Raji (cell line): ENCODE measurements around the gene RNF220.

ENCODE experiments used
- POLR2A ChIP-seq: IDR thresholded peaks from 2 replicates; pipeline ENCODE4 v1.6.1; 2011; ENCODE audit warnings: low read depth, low read length, control low read depth; ENCODE audit not compliant: insufficient read depth

RNF220 gene

DNA sequence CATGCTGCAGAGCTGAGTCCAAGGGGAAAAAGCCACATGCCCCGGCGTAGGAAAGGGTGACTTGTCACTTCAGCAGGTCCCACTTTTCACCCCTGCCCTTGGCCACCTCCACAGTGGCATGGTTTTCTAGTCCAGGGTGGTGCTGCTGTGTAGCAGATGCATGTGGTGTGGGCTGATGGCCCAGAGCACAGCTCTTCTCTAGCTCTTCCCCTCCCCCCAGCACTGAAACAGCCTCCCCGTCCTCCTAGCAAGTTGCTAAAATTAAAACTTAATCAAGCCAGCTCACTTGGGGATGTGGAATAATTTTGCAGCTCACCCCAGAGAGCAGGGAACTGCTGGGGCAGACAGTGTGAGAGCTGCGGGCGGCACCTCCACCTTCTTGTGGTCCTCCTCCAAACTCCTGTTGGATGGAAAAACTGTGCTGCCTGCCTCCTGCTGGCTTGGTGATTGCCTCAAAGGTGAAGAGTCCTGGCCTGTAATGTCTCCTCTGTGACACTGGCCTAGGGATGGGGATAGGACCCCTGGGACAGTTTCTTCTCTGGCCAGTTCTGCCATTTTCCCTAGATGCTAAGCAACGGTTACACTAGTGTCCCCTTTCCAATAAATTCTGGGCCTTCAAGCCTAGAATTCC is 91.6 kb downstream of the RNF220 start:
- TF ChIP-seq POLR2A = no peak

DNA sequence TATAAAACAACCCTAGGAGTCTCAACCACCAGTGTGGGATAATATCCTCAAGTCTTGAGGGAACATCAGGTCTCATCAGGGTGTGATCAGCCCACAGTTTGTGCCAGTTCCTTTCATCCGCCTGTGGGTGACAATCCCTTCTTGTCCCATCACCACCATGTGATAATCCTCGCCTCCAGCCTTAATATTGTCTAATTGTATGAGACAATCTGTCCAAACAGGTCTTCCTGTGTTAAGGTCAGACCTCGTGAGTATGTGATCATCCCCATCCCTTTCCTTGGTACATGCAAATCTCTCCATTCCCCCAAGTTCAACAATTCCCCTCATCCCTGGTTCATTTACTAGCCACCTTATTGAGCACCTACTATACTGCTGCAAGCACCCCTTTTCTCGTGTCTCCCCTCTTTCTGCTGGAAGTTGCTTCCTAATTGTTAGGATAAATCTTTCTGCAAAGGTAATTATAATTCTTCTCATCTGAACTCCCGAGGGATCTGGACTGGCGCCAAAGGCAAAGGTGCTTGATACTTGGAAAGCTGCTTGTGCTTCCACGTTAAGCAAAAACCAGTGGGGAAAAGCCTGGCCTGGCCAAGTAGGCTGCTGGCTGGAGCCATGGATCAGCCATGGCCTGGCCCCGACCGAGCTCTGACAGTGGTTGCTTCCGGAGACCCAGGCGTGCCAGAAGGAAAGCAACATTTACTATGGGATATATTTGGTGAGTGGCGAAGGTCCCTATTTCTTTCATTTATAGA is 92.5 kb downstream of the RNF220 start:
- no peak for TF ChIP-seq POLR2A

DNA sequence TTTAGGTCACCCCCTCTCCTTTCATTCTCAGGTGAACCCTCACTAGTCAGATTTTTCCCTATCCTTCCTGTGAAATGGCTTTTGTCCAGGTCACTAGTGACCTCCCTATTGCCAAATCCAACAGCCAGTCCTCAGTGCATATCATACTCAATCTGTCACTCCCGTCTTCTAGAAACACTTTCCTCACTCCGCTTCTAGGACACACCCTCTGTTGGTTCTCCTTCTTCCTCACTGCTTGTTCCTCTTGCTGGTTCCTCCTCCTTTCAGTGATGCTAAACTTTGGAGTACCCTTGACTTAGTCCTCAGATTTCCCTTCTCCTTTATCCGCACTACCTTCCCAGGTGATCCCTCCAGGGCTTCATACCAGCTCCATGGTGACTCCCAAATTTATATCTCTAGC is 94.3 kb downstream of the RNF220 start:
- no peak for TF ChIP-seq POLR2A

DNA sequence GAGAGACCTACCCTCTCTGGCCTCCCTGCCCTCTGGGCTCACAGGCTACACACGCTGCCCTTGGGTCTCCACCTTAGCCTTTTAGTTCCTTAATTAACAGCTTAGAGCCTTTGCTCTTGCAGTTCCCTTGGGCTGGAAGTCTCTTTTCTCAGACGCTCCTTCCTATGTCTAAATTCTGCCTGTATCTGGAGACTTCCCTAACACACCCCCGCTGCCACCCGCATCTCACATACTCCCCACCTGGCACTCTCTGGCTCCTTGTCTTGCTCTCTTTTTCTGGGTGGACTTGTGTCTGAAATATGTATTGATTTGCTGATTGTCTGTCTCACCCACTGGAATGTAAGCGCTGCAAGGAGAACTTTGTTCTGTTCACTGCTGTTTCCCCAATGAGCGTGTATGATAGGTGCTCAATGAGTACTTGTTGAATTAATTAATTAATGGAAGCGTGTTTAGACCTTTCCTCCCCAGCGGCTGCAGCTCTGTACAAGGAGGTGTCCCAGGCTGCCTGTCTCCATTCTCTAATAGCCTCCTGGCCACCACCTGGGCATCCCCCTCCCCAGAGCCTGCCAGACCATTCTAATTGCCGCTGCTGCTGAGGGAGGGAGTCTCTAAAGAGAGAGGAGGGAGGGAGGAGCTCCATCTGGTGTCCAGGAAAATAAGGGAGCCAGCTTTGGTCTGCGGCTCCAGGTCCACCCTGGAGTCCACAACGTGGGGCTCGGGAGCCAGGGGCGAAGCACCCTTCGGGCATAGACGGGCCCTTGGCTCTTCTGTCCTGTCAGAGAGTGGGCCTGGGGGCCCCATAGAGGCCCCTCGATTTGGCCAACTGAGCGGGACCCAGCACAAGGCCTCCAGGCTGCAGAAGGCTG is 95.4 kb downstream of the RNF220 start:
- no peak for TF ChIP-seq POLR2A

DNA sequence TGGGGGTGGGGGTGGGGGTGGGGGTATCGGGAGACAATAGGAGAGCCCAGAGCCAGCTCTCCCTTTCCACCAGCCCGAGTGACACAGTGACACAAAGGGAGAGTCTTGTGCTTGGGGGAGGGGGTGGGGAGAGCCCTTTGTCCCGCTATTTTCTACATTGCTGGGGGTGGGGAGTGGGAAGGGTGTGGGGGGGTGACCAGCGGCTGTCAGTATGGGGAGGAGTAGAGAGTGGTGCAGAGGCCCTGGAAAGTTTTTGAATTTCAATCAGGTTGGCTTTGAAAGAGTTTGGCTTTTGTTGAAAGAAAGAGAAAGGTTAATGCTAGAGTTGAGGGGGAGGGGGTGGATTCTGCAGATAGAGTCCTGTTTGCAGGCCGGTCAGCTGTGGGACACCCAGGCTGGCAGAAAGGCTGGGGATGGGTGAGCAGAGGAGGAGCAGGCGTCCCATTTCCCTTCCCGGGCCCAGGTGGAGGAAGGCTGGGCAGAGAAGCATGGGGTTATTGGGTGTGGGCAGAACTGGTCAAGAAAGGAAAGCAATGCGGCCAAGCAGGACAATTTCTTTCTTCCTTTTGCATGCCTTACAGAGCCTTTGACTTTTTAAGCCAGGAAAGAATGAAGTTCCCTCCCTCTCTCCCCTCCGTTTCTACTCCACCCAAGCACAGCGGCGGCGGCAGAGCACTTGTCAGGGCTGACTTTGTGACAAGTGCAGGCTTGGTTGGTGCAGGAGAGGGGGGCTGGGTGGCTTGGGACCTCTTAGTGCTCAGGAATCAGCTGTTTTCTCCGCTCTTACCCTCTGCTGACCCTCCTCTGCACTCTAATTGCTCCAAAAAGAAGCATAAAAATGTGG is 96.2 kb downstream of the RNF220 start:
- TF ChIP-seq POLR2A = no peak

DNA sequence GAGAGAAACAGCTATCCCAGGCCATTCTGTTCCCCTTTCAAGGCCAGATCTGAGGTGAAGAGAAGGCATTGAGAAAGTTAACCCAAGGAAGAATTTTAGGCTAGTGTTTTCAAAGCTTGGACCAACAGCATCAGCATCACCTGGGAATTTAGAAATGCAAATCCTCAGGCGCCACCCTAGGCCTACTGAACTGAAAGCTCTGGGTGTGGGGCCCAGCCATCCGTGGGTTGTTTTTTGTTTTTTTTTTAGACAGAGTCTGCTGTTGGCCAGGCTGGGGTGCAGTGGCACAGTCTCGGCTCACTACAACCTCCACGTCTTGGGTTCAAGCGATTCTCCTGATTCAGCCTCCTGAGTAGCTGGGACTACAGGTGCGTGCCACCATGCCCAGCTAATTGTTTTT is 98.6 kb downstream of the RNF220 start:
- TF ChIP-seq POLR2A = no peak

DNA sequence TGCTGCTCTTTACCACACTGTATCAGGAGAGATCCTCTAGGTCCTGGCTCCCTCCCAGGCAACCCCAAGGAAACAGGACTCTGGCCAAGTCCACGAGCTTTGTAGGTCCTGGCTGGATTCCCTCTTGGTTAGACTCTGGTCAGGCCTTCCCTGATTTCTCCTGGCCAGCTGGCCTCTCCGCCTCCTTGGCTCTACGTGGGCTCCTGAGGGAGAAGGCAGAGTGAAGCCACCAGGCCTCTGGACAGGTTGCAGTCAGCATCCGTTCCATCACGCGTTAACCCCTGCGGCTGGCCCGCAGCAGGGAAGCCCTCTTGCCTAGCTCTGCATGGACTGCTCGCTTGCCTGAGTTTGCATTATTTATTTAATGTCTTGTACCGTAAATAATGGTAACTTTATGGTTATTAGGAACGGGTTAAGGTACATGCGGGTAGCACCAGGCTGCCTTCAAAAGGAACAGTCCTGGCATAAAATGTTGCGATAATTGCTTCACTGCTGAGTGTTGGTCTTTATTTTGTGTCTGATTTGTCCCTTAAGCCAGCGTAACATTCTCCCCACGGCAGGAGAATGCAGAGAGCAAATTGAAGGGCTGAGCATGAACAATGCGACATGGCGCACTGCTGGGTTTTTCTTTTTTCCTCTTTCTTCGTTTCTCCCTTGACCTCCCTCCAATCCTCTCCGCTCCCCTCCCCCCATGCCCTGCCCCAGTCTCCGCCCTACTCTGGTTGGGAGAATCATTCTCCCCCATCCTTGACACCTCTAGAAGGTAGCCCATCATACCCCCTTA is 100.3 kb downstream of the RNF220 start:
- no peak for TF ChIP-seq POLR2A

DNA sequence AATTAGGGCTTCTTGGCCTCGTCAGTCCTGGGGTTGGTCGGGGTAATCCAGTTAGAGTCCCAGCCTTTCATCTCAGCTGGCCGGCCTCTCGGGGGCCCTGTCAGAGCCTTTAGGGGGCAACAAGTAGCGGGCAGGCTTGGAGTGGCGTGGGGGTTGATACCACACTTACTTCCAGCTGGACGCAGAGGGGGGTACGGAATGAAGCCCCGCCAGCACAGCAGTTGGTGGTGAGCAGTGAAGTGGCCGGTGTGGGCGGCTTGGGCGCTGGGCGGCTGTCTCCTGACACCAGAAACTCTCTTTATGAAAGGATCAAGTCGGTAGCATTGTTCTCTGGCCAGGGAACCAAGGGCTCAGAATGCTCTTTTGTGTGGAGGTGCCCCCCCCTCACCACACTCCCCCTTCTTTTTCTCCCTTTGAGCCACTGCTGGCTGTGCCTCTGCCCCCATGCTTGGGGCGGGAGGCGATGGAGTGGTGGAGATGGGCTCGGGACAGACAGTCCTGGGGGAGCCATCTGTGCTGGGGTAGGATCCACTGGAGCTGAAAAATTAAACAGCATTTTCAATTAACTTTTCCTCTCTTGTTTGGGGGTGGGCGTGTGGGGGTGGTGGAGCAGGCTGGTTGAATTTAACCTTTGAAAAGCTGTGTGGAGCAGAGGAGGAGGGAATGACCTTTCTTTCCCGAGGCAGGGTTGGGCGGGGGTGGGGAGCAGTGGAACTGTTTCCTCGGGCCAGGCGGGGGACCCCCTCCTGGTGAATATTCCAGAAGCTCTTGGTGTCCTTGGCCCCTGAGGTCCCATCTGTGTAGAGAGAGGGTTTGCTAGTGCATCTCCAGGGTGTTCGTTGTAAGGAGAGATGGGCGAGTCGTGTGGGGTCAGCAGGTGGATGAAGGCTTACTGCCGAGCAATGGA is 102.7 kb downstream of the RNF220 start:
- TF ChIP-seq POLR2A = no peak

DNA sequence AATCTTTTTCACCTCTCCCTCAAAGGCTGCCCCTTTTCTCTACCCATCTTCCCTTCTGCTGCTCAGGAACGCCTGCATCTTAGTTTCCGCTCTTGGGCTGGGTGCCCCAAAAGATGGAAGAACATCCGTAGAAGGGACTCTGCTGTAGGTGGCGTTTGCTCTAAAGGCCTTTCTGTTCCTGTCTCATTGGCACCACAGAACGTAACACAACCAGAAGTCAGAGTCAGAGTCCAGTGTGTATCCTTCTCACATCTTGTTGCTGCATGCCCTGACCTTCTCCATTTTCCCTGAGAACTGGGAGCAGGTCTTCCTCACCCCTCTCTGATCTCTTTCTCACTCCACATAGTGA is 103.3 kb downstream of the RNF220 start:
- no peak for TF ChIP-seq POLR2A

DNA sequence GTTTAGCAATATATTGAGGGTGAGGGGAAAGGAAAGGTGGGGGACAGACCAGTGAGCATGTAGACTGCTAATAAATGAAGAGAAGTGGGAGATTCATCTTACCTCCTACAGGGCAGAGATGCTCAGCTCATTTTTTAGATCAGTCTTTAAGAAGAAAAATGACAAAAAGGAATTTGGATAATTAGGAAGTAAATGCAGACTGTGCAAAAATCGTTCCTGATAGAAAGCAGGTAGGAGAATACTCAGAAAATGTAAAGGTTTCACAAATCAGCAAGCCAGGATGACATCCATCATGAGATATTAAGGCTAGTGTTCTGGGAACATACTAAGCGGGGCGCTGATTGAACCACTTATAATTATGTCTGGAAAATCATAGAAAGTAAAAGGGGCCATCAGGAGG is 106.3 kb downstream of the RNF220 start:
- TF ChIP-seq POLR2A = no peak

DNA sequence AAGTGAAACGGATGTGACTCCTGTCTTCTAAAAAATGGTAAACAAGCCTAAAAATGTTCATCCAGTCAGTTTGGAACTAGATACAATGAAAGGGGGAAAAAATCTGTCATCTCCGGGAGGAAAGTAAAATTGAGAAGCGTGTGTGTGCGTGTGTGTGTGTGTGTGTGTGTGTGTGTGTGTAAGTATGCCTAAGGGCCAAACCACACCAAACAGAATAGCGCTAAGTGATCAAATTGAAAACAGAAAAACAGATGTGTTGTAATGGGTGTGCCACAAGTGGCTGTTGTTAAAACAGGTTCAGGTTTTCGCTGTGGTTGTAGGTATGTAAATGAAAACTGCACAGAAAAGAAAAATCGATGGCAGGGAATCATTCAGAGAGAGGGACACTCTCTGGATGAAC is 106.7 kb downstream of the RNF220 start:
- no peak for TF ChIP-seq POLR2A

DNA sequence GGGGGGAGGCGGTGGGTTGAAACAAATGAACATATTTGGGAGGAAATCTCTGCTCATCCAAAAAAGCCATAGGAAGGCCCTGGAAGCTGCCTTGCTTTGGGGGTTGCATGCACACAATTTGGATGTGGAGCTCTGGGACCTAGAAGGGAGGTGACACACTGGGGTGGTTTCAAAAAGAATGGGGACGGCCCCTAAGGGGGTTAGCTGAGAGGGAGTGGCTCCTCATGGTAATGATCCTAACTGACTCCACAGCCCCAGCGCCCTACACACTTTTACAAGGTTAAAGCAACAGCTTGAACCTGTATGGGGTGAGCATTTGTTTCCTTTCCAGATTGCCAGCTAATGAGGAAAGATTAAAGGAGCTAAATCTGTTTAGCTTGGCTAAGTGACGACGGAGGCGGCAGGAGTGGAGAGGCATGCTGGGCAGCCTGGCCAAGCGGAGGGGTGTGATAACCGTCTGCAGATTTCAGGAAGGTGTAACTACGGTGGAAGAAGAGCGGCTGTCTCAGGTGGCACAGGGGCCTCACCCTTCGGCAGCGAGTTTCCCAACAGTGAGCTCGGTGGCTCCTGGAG is 107.3 kb downstream of the RNF220 start:
- TF ChIP-seq POLR2A = no peak

DNA sequence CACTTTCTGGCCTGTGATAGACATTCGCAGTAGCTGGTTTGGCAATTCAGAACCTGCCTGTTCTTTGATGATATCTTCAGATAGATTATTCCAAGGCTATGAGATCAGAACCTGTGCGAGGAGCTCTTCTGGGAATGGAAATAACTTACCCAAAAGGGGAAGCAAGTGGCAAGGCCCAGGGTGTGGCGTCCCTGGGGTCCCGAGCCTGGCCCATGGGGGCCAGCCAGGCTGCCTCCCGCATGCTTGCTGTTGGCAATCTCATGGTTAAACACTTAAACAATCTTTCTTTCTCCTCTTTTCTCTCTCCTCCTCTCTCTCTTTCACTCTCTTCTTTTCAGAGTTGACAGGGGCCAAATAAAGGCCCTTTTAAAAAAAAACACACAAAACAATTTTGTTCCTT is 108.1 kb downstream of the RNF220 start:
- no peak for TF ChIP-seq POLR2A
